Hematopoietic multipotent progenitor cell (in vitro differentiated cells): ENCODE results near the gene HEBP1. TPM values are rescaled to one million over a fixed set of nuclear protein-coding genes. Genes with fewer than 3 reads are reported as not detected.
A peak's percentile ranks its signal among the peaks of the same experiment; 100 is the strongest.

ENCODE experiments used
- DNase-seq, 3 donors: peaks; one replicate each; pipeline ENCODE4 v3.0.0-alpha.2; 2011 to 2015; ENCODE audit warnings: low read depth in 2 of 3, low spot score in 2 of 3
- total RNA-seq: library from RNA; depleted of rRNA; stranded (reverse); fragments of >200 nt; gene quantifications from one replicate; pipeline ENCODE4 v1.2.3, GENCODE V29; 2012

HEBP1 gene
- total RNA-seq, 1 donor: 18.9 TPM

DNA sequence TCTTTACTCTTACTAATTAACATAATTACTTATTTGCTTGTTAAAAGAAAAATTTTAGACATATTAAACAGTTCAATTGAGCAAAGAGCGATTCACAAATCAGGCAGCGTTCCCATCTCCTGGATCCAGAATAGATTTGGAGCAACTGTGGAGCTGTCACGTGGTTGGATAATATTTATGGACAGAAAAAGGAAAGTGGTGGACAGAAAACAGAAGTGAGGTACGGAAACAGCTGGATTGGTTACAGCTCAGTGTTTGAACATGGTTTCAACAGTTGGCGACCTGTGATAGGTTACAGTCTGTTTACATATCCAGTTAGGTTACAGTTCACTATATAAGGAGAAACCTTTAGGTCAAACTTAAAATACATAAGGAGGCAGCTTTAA lies 24.5 kb upstream of the HEBP1 start:
- DNase-seq: no peak

DNA sequence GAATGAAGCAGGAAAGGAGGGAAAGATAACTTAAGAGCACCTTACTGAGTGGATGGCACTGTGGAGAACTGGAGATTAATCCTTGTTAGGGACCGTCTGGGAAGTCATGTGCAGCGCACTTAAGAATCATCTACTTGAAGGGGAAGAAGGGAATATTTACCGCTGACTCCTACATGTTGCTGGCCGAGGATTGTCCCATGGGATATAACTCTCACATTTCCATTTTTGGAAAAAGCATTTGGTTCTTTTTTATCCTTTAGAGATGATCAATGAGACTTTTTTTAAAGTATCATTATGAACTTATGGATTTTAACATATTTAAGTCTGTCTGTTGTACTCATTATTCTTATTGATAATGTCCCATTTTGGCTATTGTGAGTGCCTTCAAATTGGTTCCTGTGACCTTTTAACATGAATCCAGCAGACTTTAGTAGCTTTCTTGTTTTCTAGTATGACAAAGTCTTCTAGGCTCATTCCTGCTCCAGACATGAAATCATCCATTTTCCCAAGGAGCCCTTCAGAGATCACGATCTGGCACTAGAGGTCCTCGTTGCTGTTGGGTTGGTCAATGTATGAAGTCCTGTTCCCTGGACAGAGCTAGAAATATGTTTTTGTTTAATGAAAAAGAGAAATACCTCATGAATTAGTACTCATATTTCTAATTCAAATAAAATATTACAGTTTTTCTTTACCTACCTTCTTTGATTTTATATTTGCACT lies 23.9 kb upstream of the HEBP1 start:
- DNase-seq: no peak

DNA sequence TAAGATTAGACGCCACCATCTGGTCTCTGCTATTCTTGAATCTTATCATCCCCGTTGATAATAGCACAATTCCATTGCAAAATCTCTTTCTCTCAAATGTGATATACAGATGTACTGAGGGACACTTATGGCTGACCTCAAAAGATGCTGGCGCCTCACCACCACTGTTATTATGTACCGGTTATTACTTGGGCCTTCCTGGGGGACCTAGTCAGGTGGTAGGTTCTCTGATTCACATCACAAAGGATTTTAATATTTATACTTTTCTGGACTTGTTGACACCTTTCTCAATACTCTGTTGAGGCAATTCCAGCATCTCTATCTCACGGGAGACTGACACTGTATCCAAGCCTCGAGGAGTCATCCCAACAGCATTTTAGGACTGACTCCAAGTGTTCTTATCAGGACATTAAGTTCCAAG lies 22.8 kb upstream of the HEBP1 start:
- no peak for DNase-seq

DNA sequence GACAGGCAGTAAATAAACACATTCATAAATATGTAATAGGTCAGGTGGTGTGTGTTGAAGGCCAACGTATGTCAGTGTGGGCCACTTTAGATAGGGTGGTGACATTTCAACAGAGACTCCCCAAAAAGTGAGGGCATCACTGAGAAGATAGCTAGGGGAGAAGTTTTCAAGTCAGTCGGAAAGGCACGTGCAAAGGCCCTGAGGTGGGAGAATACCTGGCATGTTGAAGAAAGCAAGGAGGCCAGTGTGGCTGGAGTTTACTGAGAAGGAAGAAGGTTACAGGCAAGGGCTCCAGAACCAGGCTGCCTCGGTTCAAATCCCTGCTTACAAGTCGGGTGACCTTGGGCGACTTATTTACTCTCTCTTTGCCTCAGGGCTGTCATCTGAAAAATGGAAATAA lies 11.0 kb upstream of the HEBP1 start:
- DNase-seq: no peak

DNA sequence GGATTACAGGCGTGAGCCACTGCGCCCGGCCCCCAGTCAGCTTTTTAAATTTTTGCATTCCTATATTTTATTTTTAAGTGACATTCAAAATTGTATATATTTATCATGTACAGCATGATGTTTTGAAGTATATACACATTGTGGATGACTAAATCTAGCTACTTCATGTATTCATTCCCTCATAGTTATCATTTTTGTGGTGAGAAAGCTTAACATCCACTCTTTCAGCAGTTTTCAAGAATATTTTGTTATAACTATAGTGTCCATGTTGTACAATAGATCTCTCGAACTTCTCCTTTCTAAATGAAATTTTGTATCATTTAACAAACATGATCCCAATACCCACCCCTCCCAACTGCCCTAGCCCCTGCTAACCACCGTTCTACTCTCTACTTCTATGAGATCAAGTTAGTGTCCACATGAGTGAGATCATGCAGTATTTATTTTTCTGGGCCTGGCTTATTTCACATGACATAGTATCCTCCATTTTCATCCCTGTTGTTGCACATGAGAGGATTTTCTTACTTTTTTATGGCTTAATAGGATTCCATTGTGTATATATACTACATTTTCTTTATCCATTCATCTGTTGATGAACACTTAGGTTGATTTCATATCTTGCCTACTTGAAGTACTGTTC lies 8.8 kb upstream of the HEBP1 start:
- no peak for DNase-seq

DNA sequence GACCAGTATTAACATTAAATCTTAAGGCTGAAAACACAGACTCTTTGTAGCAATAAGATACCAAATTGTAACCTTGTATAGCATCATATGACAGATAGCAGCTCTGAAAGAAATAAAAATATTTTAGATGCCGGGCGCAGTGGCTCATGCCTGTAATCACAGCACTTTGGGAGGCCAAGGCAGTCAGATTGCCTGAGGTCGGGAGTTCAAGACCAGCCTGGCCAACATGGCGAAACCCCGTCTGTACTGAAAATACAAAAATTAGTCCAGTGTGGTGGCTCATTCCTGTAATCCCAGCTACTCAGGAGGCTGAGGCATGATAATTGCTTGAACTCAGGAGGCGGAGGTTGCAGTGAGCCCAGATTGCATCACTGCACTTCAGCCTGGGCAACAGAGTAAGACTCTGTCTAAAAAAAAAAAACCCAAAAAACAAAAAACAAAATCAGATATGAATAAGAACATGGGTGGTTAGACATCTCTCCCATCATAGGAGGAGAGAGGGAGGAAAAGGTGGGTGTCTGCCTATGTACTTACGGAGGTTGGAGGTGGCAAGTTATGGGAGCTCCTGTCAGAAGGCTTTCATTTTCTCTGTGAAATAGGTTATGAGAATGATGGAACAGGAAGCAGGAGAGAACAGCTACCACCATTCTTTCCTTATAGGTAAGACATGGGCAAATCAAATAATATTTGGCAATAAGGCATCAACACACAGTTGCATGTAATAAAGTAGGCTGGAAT lies 7.6 kb upstream of the HEBP1 start:
- no peak for DNase-seq

DNA sequence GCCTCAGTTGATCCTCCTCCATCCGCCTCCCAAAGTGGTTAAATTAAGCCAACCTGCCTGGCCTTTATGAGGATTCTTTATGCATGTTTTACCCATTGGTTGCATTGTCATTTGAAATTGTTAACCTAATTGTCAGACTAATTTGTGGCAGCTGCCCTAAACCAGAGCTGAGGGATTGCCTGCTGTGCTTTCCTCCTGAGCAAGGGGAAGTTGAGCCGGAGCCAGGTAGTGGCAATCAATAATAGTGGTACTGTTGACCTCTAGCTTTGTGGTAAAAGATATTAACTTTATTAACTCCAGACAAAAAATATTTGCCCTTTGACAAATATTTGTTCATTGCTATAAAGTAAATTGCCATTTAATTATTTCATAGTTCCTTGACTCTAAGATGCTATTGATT lies 5.6 kb upstream of the HEBP1 start:
- DNase-seq: no peak

DNA sequence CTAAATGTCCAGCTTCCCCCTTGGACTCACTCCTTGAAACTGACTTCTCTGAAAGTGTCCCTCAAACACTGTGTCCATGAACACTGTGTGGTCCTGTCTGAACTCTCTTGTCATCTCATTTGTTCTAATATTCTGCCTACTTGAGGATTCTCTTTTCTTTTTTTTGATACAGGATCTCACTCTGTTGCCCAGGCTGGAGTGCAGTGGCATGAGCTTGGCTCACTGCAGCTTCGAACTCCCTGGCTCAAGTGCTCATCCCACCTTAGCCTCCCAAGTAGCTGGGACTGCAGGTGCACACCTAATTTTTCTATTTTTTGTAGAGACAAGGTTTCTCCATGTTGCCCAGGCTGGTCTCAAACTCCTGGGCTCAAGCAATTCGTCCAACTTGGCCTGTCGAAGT lies 4.9 kb upstream of the HEBP1 start:
- DNase-seq: no peak

DNA sequence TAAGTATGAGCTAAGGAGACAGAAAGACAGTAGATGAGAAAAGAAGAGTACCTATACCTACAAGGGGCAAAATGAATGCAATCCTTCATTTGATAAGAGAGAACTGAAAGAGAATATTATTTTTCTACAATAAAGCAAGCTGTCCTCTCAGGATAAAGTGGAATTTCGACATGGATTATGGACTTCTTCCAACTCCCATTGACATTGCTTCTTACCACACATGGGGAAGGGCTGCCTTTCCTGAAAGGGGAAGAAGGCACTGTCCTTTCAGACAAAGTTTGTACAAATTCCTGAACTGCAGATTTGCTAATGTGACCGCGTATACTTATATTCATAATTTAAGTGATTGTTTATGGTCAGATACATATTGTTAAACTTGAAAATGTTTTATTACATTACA lies 4.3 kb upstream of the HEBP1 start:
- no peak for DNase-seq

DNA sequence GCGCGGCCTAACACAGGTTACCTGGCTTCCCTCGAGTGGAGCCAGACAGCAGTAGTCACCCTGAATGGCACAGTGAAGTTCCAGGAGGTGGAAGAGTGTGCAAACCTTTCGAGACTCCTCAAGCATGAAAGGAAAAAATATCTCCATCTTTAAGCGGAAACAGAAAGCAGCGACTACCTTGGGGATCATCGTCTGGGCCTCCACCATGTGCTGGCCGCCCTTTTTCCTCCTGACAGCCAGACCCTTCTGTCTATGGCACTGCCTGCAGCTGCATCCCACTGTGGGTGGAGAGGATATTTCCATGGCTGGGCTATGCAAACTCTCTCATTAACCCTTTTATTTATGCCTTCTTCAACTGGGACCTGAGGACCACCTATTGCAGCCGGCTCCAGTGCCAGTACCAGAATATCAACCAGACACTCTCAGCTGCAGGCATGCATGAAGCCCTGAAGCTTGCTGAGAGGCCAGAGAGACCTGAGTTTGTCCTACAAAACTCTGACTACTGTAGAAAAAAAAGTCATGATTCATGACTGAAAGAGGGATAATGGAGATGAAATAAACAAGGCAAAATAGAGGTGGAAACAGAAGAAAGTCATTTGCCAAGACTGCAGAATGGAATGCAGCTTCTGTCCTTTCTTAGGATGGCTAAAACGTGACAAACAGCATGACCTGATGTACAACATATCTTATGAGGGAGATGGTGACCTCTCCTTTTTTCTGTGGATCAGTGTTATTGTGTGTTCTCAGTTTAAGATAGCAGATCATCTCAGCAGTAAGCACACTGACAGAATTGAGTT lies 2.4 kb upstream of the HEBP1 start:
- no peak for DNase-seq

DNA sequence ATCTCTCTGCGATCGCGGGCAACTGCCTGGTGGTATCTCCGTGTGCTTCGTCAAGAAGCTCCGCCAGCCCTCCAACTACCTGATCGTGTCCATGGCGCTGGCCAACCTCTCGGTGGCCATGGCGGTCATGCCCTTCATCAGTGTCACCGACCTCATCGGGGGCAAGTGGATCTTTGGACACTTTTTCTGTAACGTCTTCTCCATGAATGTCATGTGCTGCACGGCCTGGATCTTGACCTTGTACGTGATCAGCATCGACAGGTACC lies 1.6 kb upstream of the HEBP1 start:
- DNase-seq: no peak

DNA sequence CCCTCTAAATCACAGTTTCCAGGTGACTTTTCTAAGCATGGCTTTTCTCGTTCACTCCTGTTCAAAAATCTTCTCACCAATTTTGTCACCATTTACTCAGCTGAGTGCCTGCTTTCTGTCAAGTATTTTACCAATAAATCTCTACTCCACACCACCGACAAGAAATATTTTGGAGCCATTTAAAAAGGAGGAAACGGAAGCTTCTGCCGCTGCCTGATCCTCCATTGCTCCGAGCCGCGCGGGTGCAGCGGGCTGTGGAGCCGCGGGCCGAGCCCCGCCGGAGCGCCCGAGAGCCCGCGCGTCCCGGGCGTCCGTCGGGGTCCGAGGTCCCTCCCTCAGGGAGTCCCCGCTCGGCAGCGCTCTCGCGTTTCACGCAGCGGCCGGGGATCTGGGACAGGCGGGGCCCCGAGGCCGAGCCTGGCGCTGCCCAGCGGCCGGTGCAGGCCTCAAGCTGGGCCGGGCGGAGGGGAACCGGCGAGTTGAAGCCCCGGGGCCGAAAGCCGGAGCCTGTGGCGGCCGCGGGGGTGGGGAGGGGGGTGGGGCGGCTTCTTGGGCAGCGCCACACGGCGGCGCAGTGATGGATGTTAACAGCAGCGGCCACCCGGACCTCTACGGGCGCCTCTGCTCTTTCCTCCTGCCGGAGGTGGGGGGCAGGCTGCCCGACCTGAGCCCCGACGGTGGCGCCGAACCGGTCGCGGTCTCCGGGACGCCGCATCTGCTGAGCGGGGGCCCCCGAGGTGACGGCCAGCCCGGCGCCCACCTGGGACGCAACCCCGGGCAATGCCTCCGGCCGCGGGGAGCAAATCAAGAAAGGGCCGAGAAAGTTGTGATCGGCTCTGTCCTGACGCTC lies 1.1 kb upstream of the HEBP1 start:
- DNase-seq: peak; percentile 18 to 77 (median 74)

DNA sequence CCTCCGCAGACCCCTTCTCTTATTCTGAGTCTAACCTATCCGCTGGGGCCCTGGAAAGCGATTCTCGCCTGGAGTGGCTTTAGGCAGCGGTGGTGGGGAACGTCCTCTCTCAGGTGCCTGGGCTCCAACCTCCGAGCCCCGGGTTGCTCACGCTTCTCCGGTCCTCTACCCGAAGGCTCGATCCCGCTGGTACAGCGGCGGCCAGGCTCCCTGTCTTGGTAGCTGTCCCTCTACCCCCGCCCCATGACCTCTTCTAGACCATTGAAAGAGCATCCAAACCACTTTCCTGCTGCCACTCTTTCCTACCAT lies 505 bp upstream of the HEBP1 start:
- DNase-seq: no peak

DNA sequence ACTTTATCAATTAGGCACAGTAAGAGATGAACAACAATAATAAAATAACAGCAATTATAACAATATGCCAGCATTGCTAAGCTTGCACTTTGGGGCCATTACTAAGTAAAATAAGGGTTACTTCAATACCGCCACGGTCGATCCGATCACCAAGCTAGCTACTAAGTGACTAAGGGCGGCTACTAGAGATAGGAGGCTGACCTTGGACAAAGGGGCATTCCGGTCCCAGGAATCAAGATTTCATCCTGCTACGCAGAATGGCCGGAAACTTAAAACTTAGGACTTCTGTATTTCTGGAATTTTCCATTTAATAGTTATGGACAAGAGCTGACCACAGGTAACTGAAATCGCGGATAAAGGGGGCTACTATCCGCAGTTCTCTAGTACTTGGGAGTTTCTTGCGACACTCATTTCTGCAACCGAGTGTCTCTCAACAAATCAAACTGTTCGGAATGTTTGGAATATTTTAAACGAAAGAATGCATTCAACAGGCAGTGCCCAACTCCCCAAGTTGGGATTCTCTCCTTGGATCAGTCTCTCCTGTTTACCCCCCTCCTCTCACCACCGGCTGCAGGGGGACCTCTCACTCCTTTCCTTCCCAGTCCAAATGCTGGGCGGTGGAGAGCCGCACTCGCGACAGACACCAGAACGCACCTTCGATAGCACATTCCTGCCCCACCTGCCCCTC lies 650 bp downstream of the HEBP1 start:
- DNase-seq: no peak

DNA sequence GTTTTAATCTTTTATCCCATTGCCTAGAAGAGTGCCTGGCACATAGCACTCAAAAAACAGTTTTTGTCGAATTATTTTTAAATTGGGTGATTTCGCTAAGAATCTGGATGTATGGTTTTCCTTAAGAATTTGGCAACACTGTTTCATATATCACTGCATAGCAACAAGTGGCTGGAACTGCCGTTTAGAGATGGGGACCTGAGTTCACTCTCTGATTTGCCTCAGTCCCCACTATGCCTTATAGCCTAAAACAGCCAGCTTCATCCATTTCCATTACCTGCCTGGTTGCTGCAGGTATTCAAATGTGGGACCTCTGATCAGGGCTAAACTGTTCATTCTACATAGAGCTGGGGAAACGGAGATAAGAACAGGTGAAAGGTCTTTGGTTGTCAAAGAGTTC lies 1.8 kb downstream of the HEBP1 start:
- DNase-seq: no peak

DNA sequence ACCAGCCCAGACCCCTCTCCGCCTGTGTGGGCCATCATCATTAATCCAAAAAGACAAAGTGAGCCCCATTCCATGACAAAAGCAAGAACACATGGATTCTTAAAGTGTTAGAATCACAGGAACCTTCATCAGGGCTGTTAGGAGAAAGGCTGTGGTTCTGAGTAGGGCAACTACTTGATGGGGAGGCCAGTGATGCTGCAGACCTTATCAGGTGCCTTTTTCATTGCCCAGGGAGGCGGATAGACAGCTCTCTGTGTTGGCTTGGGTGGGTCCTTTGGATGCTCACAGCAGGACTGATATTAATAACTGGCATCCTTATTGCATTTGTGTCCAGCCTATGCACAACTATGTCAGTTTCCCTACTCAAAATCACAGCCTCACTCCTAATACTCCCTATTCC lies 2.3 kb downstream of the HEBP1 start:
- DNase-seq: no peak

DNA sequence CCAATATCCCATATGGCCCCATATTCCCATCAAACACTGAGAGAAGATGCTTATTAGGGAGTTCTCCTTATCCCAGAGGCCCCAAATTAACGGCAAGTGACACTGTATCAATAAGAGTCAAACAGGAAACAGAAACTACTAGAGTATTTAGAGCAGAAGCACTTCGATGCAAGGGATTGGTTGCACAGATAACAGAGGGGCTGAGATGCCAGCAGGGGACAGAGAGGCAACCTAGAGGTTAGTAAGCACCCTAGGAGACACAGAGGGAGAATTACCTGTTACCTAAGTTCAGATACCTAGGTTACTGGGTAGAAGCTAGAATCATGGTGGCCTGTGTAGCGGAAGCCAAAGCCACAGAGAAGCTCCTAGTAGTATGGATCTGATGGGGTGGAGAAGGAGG lies 2.9 kb downstream of the HEBP1 start:
- DNase-seq: no peak

DNA sequence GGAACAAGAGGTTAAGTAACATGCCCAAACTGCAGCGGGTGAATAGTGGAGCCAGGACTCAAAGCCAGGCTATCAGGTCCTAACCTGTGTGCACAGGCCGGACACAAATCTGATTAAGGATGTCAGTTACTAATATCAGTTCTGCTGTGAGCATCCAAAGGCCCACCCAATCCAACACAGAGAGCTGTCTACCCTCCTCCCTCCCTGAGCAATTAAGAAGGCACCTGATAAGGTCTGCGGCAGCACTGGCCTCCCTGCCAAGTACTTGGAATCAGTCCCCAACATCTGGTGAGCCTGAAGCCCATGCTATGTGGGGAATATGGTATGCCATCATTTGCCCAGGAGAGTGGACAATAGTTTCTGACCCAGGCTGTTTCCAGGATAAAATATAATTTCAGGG lies 3.9 kb downstream of the HEBP1 start:
- no peak for DNase-seq

DNA sequence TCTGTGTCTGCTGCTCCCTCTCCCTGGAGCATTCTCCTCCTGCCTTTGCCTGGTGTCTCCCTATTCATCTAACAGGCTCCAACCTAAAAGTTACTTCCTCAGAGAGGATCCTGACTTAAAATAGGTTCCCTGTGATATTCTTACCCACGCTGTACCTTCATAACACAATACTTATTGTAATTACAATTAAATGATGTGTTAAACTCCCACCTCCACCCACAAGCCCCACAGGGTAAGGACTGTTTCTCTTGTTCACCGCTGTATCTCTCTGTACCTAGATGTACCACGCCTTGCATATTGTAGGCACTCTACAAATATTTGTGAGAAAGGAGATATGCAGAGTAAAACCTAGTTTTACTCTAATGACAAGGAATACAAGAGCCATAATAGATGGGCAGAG lies 5.0 kb downstream of the HEBP1 start:
- no peak for DNase-seq

DNA sequence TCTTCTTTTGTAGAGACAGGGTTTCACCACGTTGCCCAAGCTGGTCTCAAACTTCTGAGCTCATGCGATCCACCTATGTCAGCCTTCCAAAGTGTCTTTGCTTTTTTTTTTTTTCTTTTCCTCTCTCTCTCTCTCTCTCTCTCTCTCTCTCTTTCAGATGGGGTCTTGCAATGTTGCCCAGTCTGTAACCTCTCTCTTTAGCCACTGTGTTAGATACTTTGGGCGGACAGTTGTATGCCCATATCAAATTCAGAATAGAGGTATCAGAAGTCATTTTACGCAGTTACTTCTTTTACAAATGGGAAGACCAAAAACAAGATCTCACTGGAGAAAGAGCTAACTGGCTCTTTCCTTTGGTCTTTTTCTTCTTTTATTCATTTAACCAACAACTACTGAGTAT lies 6.7 kb downstream of the HEBP1 start:
- no peak for DNase-seq
